Gastrocnemius medialis (tissue), 4 donors: ENCODE data around the gene RAET1E. TPM values are rescaled to one million over a fixed set of nuclear protein-coding genes. Genes with fewer than 3 reads are reported as not detected.
"Not testable (repeated sequence)": the region's sequence is repeated elsewhere in the genome, so short reads cannot be mapped to it uniquely, and the experiment has no call there.

Experiments used
- ATAC-seq, 2 donors: fragments of 150-250 bp; one replicate each; pipeline ENCODE4 v1.9.1; 2016
- DNase-seq, 2 donors: peaks; one replicate each; pipeline ENCODE4 v3.0.0-alpha.2; 2019
- H3K27ac ChIP-seq, 4 donors: fragments of 200-600 bp; sonication (generic); 1 replicate in 1 of 4; 2 replicates in 3 of 4; pipeline ENCODE4 v1.5.1; 2016 to 2018; ENCODE audit warnings: mild to moderate bottlenecking in 2 of 4, moderate library complexity in 1 of 4
- H3K27me3 ChIP-seq, 3 donors: fragments of 200-600 bp; sonication (generic) in 2 of 3; 1 replicate in 1 of 3; 2 replicates in 2 of 3; pipeline versions ENCODE4 v1.5.1 to v1.6.0; 2016 to 2019; ENCODE audit warnings: mild to moderate bottlenecking in 1 of 3, moderate library complexity in 1 of 3
- H3K36me3 ChIP-seq, 2 donors: fragments of 200-600 bp; sonication (generic) in 1 of 2; one replicate each; pipeline ENCODE4 v1.5.1; 2017 to 2018
- H3K4me1 ChIP-seq, 2 donors: fragments of 200-600 bp; sonication (generic) in 1 of 2; one replicate each; pipeline ENCODE4 v1.5.1; 2016 to 2017; ENCODE audit warnings: mild to moderate bottlenecking in 2 of 2
- H3K4me3 ChIP-seq, 4 donors: fragments of 200-600 bp; sonication (generic) in 3 of 4; 1 replicate in 1 of 4; 2 replicates in 3 of 4; pipeline ENCODE4 v1.5.1; 2016 to 2019; ENCODE audit warnings: mild to moderate bottlenecking in 2 of 4
- H3K9me3 ChIP-seq, 3 donors: fragments of 200-600 bp; sonication (generic) in 2 of 3; 1 replicate in 1 of 3; 2 replicates in 2 of 3; pipeline ENCODE4 v1.5.1; 2016 to 2019
- POLR2A ChIP-seq, 2 donors: fragments of 450-650 bp; IDR thresholded peaks; one replicate each; pipeline ENCODE4 v1.6.1; 2017; ENCODE audit warnings: antibody characterized with exemption in 2 of 2, mild to moderate bottlenecking in 2 of 2, moderate library complexity in 2 of 2
- in situ Hi-C, 4 donors: fragments of 200-750 bp; cut with MboI; loops; one replicate each; pipeline versions ENCODE4 v1.15.0 to v1.8.0; 2017; ENCODE audit warnings: low sequenced_read_pairs in 4 of 4
- intact Hi-C: fragments of 100-400 bp; cut with DNase I; formaldehyde crosslinking; loops from one replicate; pipeline ENCODE4 v1.15.1; 2023; ENCODE audit warnings: low total_unique reads
- total RNA-seq, 4 donors: library from RNA; depleted of rRNA; stranded (reverse); fragments of >200 nt; gene quantifications; one replicate each; pipeline versions ENCODE4 v1.1.0 to v1.2.3, GENCODE V29; 2016
- TF ChIP-seq, protein P1 (sequence below), 5 experiments: fragments of 450-650 bp in 3 of 5; fragments of 200-600 bp in 2 of 5; sonication (generic) in 2 of 5; IDR thresholded peaks in 4 of 5; conservative IDR thresholded peaks in 1 of 5; 1 replicate in 4 of 5; 2 replicates in 1 of 5; pipeline ENCODE4 v1.5.1; 2016 to 2019; ENCODE audit warnings: antibody characterized with exemption in 5 of 5, mild to moderate bottlenecking in 3 of 5, moderate library complexity in 3 of 5

RAET1E gene
- total RNA-seq, 4 donors from 2014 or later = 3.9 TPM; not detected in 3

- peaks cover 15 to 17% of the 10 kb centered on the region in 2 donors for H3K4me1 ChIP-seq
- in situ Hi-C loops = loop anchor here (5.0 to 10.0 kb wide), 4 partner anchors 74 to 89 kb away; no protein-coding TSS in a partner anchor
- no peaks in the 10 kb centered on the region for H3K9me3 ChIP-seq
- peaks cover 0 to 3% (median 0%) of the 10 kb centered on the region in 3 donors for H3K27me3 ChIP-seq
- no peaks in the 10 kb centered on the region for H3K36me3 ChIP-seq
- DNase-seq = no peak
- intact Hi-C loops = loop anchor here (10.0 kb wide), 1 partner anchor 197 kb away; no protein-coding TSS in a partner anchor
- H3K4me3 ChIP-seq = no peak overlapping the region
- TF ChIP-seq, protein P1, sequence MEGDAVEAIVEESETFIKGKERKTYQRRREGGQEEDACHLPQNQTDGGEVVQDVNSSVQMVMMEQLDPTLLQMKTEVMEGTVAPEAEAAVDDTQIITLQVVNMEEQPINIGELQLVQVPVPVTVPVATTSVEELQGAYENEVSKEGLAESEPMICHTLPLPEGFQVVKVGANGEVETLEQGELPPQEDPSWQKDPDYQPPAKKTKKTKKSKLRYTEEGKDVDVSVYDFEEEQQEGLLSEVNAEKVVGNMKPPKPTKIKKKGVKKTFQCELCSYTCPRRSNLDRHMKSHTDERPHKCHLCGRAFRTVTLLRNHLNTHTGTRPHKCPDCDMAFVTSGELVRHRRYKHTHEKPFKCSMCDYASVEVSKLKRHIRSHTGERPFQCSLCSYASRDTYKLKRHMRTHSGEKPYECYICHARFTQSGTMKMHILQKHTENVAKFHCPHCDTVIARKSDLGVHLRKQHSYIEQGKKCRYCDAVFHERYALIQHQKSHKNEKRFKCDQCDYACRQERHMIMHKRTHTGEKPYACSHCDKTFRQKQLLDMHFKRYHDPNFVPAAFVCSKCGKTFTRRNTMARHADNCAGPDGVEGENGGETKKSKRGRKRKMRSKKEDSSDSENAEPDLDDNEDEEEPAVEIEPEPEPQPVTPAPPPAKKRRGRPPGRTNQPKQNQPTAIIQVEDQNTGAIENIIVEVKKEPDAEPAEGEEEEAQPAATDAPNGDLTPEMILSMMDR (IDR thresholded peaks at IDR 0.05 in 4 of 5, conservative IDR thresholded peaks at IDR 0.05 in 1 of 5) = no peak
- ATAC-seq = no peak
- H3K27ac ChIP-seq = no peak overlapping the region
These were observed 23.4 kb upstream of the RAET1E start for GRCh38 chr6:149921361-149921760.

DNA sequence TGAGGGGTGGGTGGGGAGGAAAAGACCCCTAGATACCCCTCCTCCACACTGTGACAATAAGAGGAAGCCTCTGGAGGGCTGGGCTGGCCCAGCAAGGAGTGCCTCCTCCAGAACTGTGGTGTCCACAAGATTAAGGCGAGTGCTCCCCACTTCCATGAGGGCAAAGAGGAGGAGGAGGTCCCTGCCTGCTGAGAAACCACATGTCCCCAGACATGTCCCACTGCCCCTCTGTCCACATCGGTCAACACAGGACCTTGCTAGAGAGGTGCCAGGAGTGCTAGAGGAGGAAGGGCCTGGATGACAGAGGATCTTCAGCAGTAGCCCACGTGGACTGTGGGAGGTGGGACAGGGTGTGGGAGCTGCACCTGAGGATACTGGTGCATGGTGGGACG, 21.9 kb upstream of the RAET1E start:
- no peak overlapping the region for H3K4me3 ChIP-seq
- H3K9me3 ChIP-seq = no peaks in the 10 kb centered on the region
- in situ Hi-C loops = loop anchor here (5.0 to 10.0 kb wide), 4 partner anchors 73 to 88 kb away; no protein-coding TSS in a partner anchor
- peaks cover 0 to 3% (median 0%) of the 10 kb centered on the region in 3 donors for H3K27me3 ChIP-seq
- TF ChIP-seq, protein P1 (IDR thresholded peaks at IDR 0.05 in 4 of 5, conservative IDR thresholded peaks at IDR 0.05 in 1 of 5) = no peak
- no peak for TF ChIP-seq POLR2A (IDR thresholded peaks at IDR 0.05)
- DNase-seq (no peak), ATAC-seq (no peak)
- H3K4me1 ChIP-seq = peaks cover 15 to 16% of the 10 kb centered on the region in 2 donors
- intact Hi-C loops = loop anchor here (10.0 kb wide), 1 partner anchor 195 kb away; no protein-coding TSS in a partner anchor
- no peak overlapping the region for H3K27ac ChIP-seq
- H3K36me3 ChIP-seq = no peaks in the 10 kb centered on the region

- H3K27ac ChIP-seq, in situ Hi-C loops, H3K36me3 ChIP-seq, H3K9me3 ChIP-seq, H3K27me3 ChIP-seq, ATAC-seq, DNase-seq, H3K4me3 ChIP-seq, intact Hi-C loops: not testable (repeated sequence)
- peaks cover 15 to 16% of the 10 kb centered on the region in 2 donors for H3K4me1 ChIP-seq
These were observed 21.4 kb upstream of the RAET1E start for GRCh38 chr6:149919126-149919833.

GRCh38 chr6:149918151-149918905, 20.4 kb upstream of the RAET1E start:
- in situ Hi-C loops (no loop called here), intact Hi-C loops (no loop called here)
- Histone ChIP-seq H3K9me3 (no peaks in the 10 kb centered on the region), H3K27me3 (peaks cover 0 to under 1% (median 0%) of the 10 kb centered on the region in 3 donors), H3K36me3 (no peaks in the 10 kb centered on the region), H3K27ac (no peak overlapping the region), H3K4me1 (peaks cover 11 to 12% of the 10 kb centered on the region in 2 donors), H3K4me3 (no peak overlapping the region)
- ATAC-seq (no peak), DNase-seq (no peak)
- TF ChIP-seq, protein P1 (IDR thresholded peaks at IDR 0.05 in 4 of 5, conservative IDR thresholded peaks at IDR 0.05 in 1 of 5) = no peak
- TF ChIP-seq POLR2A (IDR thresholded peaks at IDR 0.05) = no peak

DNA sequence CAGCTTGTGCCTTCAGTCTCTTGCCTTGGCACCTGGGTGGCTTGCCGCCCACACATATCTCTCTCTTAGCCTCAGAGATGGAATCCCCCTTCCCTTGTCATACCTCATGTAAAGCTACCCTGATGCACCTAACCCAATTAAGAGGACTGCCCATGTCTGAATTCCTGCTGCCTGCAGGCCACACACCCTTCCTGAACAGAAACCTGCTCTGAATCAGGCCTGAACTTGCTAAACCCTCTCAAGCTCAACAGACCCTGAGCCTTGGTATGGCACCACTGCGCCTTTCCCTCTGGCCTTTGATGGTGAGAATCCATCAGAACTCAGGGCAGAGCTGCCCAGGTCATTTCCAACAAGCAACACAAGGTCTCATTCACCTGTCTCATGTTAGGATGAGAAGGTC, 19.8 kb upstream of the RAET1E start:
- H3K27ac ChIP-seq = no peak overlapping the region
- ATAC-seq (no peak), DNase-seq (no peak)

More for the DNA sequence above, 19.8 kb upstream of the RAET1E start:
- Histone ChIP-seq H3K4me3 (no peak overlapping the region), H3K4me1 (peaks cover 5% of the 10 kb centered on the region in 2 donors), H3K9me3 (no peaks in the 10 kb centered on the region), H3K36me3 (no peaks in the 10 kb centered on the region), H3K27me3 (no peaks in the 10 kb centered on the region)
- intact Hi-C loops = no loop called here
- TF ChIP-seq POLR2A (IDR thresholded peaks at IDR 0.05) = no peak
- TF ChIP-seq, protein P1 (IDR thresholded peaks at IDR 0.05 in 4 of 5, conservative IDR thresholded peaks at IDR 0.05 in 1 of 5) = no peak
- in situ Hi-C loops = no loop called here
